ENCODE results near the gene LTA4H.

Gene LTA4H

GRCh38 chr12:95953000-95953399, 82.4 kb downstream of the LTA4H start:
- no peak for DNase-seq

- DNase-seq = no peak
These were observed 83.9 kb downstream of the LTA4H start for GRCh38 chr12:95951515-95951914.

Data from GOT3 (cell line).